Testis (tissue), 2 donors: ENCODE measurements around the gene MARK1.

Source experiments
- CTCF ChIP-seq, 3 experiments: fragments of 450-650 bp in 2 of 3; fragments of 200-600 bp in 1 of 3; sonication (generic) in 1 of 3; IDR thresholded peaks; one replicate each; pipeline ENCODE4 v1.5.1; 2016 to 2019; ENCODE audit warnings: antibody characterized with exemption in 3 of 3, mild to moderate bottlenecking in 2 of 3, moderate library complexity in 1 of 3
- POLR2A ChIP-seq: fragments of 450-650 bp; IDR thresholded peaks from one replicate; pipeline ENCODE4 v1.6.1; 2017; ENCODE audit warnings: antibody characterized with exemption, mild to moderate bottlenecking, moderate library complexity

- TF ChIP-seq CTCF (IDR thresholded peaks at IDR 0.05) (no peak), POLR2A (no peak)
These were observed 66.4 kb downstream of the MARK1 start for GRCh38 chr1:220594356-220594755.
